Smooth muscle cell (in vitro differentiated cells): ENCODE results near the gene FIBP. TPM values are rescaled to one million over a fixed set of nuclear protein-coding genes. Genes with fewer than 3 reads are reported as not detected.

Experiments
- DNase-seq: peaks from one replicate; lab custom pipeline; 2025; ENCODE audit not compliant: unreplicated experiment; lab: John Stamatoyannopoulos, UW
- H2AFZ ChIP-seq: fragments of 200-600 bp; sonication (generic); 2 replicates; pipeline ENCODE4 v1.6.0; 2016; ENCODE audit warnings: antibody characterized with exemption, low read depth, mild to moderate bottlenecking
- H3F3A ChIP-seq: fragments of 200-600 bp; sonication (generic); 2 replicates; pipeline ENCODE4 v1.6.0; 2017; ENCODE audit warnings: antibody characterized with exemption, low read depth
- H3K27ac ChIP-seq: fragments of 200-600 bp; sonication (generic); 2 replicates; pipeline ENCODE4 v1.5.1; 2016; ENCODE audit warnings: low read depth, mild to moderate bottlenecking
- H3K27me3 ChIP-seq: fragments of 200-600 bp; sonication (generic); 2 replicates; pipeline ENCODE4 v1.6.1; 2016; ENCODE audit warnings: low read depth, mild to moderate bottlenecking
- H3K36me3 ChIP-seq: fragments of 200-600 bp; sonication (generic); 2 replicates; pipeline ENCODE4 v1.5.1; 2016; ENCODE audit warnings: low read depth
- H3K4me1 ChIP-seq: fragments of 200-600 bp; sonication (generic); 2 replicates; pipeline ENCODE4 v1.5.1; 2016; ENCODE audit warnings: low read depth
- H3K4me2 ChIP-seq: fragments of 200-600 bp; sonication (generic); 2 replicates; pipeline ENCODE4 v1.6.0; 2016; ENCODE audit warnings: mild to moderate bottlenecking
- H3K4me3 ChIP-seq: fragments of 200-600 bp; sonication (generic); 2 replicates; pipeline ENCODE4 v1.5.1; 2016; ENCODE audit warnings: mild to moderate bottlenecking
- H3K79me2 ChIP-seq: fragments of 200-600 bp; sonication (generic); 2 replicates; pipeline ENCODE4 v1.6.0; 2016; ENCODE audit warnings: low read depth, mild to moderate bottlenecking
- H3K9ac ChIP-seq: fragments of 200-600 bp; sonication (generic); 2 replicates; pipeline ENCODE4 v1.6.0; 2016; ENCODE audit warnings: low read depth
- H3K9me3 ChIP-seq: fragments of 200-600 bp; sonication (generic); replicated peaks from 2 replicates; pipeline ENCODE4 v1.5.1; 2016; ENCODE audit warnings: low read depth
- H4K20me1 ChIP-seq: fragments of 200-600 bp; sonication (generic); 2 replicates; pipeline ENCODE4 v1.6.0; 2016; ENCODE audit warnings: low read depth
- CTCF ChIP-seq: fragments of 200-600 bp; sonication (generic); IDR thresholded peaks from 2 replicates; pipeline ENCODE4 v1.5.1; 2017; ENCODE audit warnings: borderline replicate concordance, mild to moderate bottlenecking, antibody characterized with exemption; ENCODE audit not compliant: insufficient read depth, poor library complexity, severe bottlenecking
- WGBS: methylation state at CpG from one replicate; pipeline ENCODE4 v1.1.7; 2016; ENCODE audit warnings: low lambda C conversion rate; 5-methylcytosine and 5-hydroxymethylcytosine counted together
- polyA plus RNA-seq: library from polyadenylated mRNA; unstranded; fragments of >200 nt; fragmentation: Nextera tagmentation; extraction: Ambion mirVana; gene quantifications from 2 replicates; pipeline ENCODE4 v1.2.1, GENCODE V29; 2016
- total RNA-seq: library from RNA; depleted of rRNA; stranded (reverse); fragments of >200 nt; gene quantifications from 2 replicates; pipeline ENCODE4 v1.2.3, GENCODE V29; 2014

The FIBP gene
- total and polyA plus RNA-seq, 2 experiments from 2014 or later: 109 to 114 TPM

- 97% methylated on average over 6 of the region's 6 CpGs for WGBS
- no peak overlapping the region for H3K9ac ChIP-seq
Measured at GRCh38 chr11:65853246-65853979, 34.9 kb downstream of the FIBP start.

GRCh38 chr11:65852508-65853245 lies 35.6 kb downstream of the FIBP start:
- Histone ChIP-seq H3K9ac (no peak overlapping the region), H3F3A (peaks cover 34% of the 10 kb centered on the region), H2AFZ (no peak overlapping the region), H3K27ac (no peak overlapping the region), H3K4me3 (no peak overlapping the region), H3K79me2 (peaks cover 49% of the 10 kb centered on the region), H3K36me3 (peaks cover 10% of the 10 kb centered on the region), H3K4me1 (peaks cover 8% of the 10 kb centered on the region), H4K20me1 (peaks cover 71% of the 10 kb centered on the region), H3K4me2 (no peak overlapping the region), H3K9me3 (no peaks in the 10 kb centered on the region), H3K27me3 (no peaks in the 10 kb centered on the region)
- no peak for TF ChIP-seq CTCF
- WGBS: 98% methylated on average over 25 of the region's 33 CpGs
- DNase-seq: no peak

More at GRCh38 chr11:65853246-65853979, 34.9 kb downstream of the FIBP start:
- H3K4me3 ChIP-seq: no peak overlapping the region
- H3K36me3 ChIP-seq: peaks cover 10% of the 10 kb centered on the region
- no peaks in the 10 kb centered on the region for H3K27me3 ChIP-seq
- H3K9me3 ChIP-seq: no peaks in the 10 kb centered on the region
- peak overlapping the region; percentile 37 for H3K27ac ChIP-seq
- H3K4me2 ChIP-seq: no peak overlapping the region
- peaks cover 8% of the 10 kb centered on the region for H3K4me1 ChIP-seq
- no peak overlapping the region for H2AFZ ChIP-seq
- H3K79me2 ChIP-seq: peaks cover 51% of the 10 kb centered on the region
- peaks cover 36% of the 10 kb centered on the region for H3F3A ChIP-seq
- no peak for TF ChIP-seq CTCF
- peaks cover 74% of the 10 kb centered on the region for H4K20me1 ChIP-seq
- DNase-seq: no peak

GRCh38 chr11:65851811-65852507 lies 36.3 kb downstream of the FIBP start:
- WGBS: 94% methylated on average over 10 of the region's 10 CpGs
- Histone ChIP-seq H3K4me1 (peaks cover 8% of the 10 kb centered on the region), H3F3A (peaks cover 30% of the 10 kb centered on the region), H3K79me2 (peaks cover 42% of the 10 kb centered on the region), H3K9ac (no peak overlapping the region), H3K4me2 (no peak overlapping the region), H4K20me1 (peaks cover 64% of the 10 kb centered on the region), H3K27ac (no peak overlapping the region), H3K36me3 (peaks cover 10% of the 10 kb centered on the region), H2AFZ (no peak overlapping the region), H3K9me3 (no peaks in the 10 kb centered on the region), H3K27me3 (no peaks in the 10 kb centered on the region), H3K4me3 (no peak overlapping the region)
- DNase-seq: no peak
- TF ChIP-seq CTCF: no peak
